Kidney capillary endothelial cell (primary cell): Measurements from ENCODE around the gene MRC2.

Source experiments
- DNase-seq: peaks from one replicate; pipeline ENCODE4 v3.0.0-alpha.2; 2018; ENCODE audit warnings: low spot score

The MRC2 gene

GRCh38 chr17:62631936-62632924 lies 4.8 kb downstream of the MRC2 start:
- DNase-seq = no peak

GRCh38 chr17:62637809-62638208 lies 10.3 kb downstream of the MRC2 start:
- DNase-seq = no peak

- DNase-seq = no peak
Observed at GRCh38 chr17:62641153-62641552, 13.7 kb downstream of the MRC2 start.

- DNase-seq = no peak
Observed at GRCh38 chr17:62641951-62642350, 14.5 kb downstream of the MRC2 start.

DNA sequence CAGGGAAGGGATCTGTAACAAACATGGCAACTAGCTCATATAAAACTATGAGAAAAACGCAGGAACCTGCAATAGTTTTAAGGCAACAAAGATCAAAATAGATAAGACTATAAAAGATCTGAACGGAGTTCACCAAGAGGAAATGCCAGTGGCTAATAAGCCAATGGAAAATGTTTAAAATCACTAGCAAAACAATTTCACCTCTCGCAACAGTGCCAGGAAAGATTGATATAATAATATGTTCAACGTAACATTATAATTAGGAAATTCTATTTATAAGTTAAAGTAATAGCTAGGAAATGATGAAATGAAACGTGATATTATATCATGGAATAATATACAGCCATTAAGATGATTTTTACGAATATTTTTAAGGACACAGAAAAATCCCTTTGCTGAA lies 16.0 kb downstream of the MRC2 start:
- no peak for DNase-seq

DNA sequence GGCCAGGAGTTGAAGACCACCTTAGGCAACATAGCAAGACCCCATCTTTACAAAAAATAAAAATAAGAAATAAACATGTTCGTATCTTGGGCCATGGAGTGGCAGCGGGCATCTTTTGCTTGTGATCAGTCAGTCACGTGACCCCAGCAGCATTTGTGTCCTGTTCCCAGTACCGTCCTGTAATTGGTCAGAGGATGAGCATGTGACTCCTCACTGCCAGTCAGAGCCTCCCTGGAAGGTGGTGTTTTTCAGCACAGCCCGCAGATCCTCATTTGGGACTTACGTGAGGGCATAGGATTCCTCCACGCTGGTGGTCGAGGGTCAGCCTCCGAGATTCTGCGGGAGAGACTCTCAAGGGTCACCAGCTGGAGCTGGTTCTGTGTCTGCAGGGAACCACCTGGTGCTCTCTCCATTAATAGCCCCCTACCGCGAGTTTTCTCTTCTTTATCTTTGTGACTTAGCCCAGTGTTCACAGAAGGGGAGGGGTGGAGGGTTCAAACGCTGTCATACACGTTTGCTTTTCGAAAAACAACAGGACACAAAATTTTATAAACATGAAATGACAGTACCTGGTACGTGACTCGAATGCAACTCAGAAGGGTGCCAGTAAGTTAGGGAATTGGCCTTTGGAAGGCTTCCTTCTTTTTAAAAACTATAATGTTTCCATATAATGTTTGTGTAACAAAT lies 17.2 kb downstream of the MRC2 start:
- DNase-seq = no peak

GRCh38 chr17:62648251-62648955 lies 20.9 kb downstream of the MRC2 start:
- no peak for DNase-seq

DNA sequence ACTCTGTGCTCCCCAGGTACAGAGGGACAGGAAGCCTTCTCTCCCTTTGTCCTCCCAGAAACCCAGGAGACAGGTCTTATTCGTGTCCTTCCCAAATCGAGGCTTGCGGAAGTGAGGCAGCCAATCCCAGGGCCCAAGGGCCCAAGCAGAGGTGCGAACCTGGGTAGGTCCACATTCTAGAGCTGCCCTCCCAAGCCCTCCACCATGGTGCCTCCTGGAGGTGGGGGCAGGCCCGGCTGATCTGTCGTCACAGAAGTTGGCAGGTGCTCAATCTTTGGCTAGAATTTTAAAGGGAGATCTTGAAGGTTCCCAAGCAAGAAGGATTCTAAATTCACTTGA lies 21.5 kb downstream of the MRC2 start:
- no peak for DNase-seq

DNA sequence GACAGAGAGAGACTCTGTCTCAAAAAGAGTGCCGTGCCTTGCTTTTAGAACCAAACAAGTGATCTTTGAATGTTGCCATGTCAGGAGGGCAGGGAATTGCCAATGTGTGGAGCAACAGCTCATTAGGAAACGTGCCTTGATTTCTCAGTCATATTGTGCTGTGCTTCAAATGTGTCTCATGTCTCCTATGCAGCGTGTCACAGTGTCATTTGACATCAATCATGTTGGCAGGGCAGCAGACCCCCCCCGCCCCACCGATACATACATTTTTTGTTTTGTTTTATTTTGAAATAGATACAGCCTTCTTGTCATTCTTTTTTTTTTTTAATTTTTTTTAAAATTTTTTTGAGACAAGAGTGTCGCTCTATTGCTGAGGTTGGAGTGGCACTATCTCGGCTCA lies 22.1 kb downstream of the MRC2 start:
- DNase-seq = no peak

DNA sequence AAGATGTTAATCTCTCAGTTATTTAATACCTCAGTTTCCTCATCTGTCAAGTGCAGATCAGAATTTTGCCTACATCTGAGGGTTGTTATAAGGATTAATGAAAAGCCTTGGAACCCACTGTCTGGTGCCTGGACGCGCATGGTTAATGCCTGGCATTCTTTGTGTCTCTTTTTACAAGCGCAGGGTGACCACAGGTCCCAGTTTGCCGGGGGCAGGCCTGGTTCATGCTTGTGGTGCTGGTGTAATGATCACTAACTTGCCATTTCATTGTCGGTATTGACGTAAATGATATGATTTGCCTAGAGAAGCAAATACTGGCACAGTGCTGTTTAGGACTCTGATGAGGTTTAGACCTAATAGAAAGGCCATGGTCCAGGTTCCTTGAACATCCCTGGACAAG lies 23.1 kb downstream of the MRC2 start:
- DNase-seq = no peak

DNA sequence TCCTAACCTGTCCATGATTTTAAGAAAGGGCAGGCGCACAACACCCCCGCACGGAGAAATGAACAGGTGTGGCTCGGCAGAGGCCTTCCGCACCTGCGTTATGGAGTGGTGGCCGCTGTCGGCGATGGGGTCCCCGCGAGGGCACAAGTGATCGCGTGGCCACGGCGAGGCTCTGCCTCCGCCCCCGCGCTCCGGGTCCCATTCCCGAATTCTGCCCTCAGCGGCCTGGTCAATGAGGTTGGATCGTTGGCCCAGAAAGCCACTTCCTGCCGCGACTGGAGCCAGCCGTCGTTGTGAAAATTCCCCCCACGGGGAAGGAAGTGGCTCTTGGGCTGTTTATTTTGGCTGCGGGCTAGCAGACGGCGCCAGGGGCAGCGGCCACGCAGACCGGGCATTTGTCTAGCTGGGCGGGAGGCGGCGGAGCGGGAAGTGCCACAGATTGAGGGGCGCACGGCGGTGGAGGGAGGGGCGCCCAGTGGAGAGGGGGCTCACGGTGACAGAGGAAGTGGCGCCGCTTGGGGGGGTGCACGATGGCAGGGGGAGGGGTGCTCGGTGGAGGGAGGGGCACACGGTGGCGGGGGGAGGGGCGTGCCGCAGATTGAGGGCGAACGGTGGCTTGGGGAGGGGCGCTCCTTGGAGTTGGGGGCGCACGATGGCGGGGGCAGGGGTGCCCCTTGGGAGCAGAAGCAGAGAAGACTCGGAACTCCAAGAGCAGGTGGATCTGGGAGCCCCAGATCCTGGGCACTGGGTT lies 25.0 kb downstream of the MRC2 start:
- peak; percentile 77 for DNase-seq

DNA sequence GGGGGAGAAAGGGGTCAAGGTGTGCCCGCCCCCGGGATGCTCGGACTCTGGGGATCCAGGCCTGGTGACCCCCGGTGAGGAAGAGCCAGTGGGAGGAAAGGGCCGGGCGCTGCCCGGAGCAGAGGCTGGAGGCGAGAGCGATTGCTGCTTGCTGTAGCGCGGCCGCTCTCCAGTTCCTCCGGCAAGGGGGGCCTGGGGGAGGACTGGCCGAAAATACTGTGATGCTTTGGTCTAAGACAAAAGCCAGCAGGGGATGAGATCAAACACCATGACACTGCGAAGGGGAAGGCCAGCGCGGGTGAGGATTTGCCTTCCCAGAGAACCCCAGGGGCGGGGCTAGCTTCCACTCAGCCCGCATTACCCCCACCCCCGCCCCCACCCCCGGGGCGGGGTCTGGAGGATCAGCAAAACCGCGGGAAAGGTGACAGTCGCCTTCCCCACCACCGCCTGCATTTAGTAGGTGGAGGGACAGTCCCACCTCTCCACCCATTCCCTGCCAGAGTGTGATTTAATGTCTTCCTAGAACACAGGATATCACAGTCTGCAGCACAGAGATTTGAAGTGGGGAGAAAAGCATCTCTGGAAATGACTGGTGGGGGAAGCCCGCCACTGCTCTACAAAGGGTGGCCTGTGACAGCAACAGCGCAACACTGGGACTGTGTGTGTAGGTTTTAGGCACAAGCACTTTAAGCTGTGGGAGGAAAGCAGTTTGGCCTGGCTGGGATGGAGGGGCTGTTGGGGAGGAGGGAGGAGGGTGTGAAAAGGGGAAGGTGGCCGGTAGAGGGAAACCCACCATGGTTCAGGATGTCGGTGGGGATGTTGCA lies 25.7 kb downstream of the MRC2 start:
- peak; percentile 40 for DNase-seq

DNA sequence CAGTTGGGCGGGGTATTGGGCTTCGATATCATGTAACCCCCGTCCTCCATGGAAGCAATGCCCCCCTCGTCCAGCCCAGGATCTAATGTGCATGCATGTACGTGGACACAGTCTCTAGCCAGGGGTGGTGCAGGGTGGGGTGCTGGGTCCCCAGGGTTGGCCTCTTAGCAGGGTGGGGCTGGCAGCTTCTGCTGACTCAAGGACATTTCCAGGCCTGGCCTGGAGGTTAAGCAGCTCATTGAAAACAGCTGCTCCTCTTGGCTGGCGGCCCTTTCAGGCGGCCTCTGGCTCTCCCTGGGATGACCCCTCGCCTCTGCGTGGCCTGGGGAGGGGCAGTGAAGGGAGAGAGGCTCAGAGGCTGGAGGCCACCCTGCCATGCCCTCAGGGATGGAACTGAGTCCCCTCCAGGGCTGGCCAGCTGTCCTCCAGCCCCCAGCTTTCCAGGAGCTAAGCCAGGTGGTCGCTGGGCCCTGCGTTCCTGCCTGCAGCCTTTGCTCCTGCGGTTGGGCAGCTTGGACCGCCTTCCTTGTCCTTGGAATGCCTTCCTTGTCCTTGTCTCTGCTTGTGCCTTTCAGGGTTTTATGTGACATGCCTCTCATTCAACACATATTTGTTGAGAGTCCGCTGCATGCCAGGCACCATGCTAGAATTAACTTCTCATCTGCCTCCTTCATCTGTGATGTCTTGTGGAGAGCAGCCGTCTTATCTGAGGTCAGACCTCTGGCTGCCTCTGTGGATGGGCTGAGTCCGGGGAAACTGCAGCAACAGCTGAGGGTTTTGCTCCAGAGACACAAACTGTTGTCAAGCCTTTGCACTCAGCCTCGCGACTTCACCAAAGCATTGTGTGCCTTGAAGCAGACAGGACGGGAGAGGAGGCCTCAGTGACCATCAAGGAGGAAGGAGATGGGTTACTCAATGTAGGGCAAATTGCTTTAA lies 26.6 kb downstream of the MRC2 start:
- no peak for DNase-seq

- DNase-seq = no peak
Observed at GRCh38 chr17:62655656-62656055, 28.2 kb downstream of the MRC2 start.

GRCh38 chr17:62656446-62656845 lies 29.0 kb downstream of the MRC2 start:
- no peak for DNase-seq

DNA sequence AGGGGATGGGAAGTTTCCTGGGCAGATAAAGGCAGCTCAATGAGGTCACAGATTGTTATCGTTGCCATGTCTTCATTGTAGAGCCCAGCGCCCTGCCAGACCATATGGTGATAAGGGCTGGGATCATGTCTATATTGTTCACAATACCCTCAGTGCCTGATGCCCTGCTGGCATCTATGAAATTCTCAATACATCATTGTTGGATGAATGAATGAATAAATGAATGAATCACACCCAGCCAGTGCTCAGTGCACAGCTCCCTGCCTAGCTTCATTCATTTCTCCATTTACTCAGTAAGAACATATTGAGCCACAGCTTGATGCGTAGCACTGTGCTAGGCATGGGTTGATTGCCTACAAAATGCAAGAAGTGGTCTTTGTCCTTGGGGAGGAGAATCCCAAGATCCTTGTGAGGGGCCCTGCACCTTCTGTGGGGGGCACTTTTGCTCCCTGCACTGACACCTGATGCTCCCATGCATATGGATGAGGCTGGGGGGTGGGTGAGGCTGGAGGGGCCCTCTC lies 29.7 kb downstream of the MRC2 start:
- no peak for DNase-seq

- DNase-seq = no peak
Observed at GRCh38 chr17:62657690-62658089, 30.2 kb downstream of the MRC2 start.

- no peak for DNase-seq
Observed at GRCh38 chr17:62658136-62658920, 30.9 kb downstream of the MRC2 start.

- no peak for DNase-seq
Observed at GRCh38 chr17:62660629-62661118, 33.2 kb downstream of the MRC2 start.
